Adrenal gland (tissue), 12 donors: ENCODE data around the gene FARP1. TPM values are rescaled to one million over a fixed set of nuclear protein-coding genes. Genes with fewer than 3 reads are reported as not detected.

ENCODE experiments used
- DNase-seq, 7 donors: peaks; one replicate each; pipeline ENCODE4 v3.0.0-alpha.2; 2019 to 2020
- H3K27ac ChIP-seq, 5 donors: fragments of 200-600 bp; sonication (generic) in 4 of 5; 1 replicate in 3 of 5; 2 replicates in 2 of 5; pipeline versions ENCODE4 v1.5.1 to v1.8.0; 2016 to 2020; ENCODE audit warnings: mild to moderate bottlenecking in 1 of 5
- H3K27me3 ChIP-seq: fragments of 200-600 bp; 2 replicates; pipeline ENCODE4 v1.8.0; 2021
- H3K36me3 ChIP-seq, 2 donors: fragments of 200-600 bp; replicated peaks in 1 of 2; 1 replicate in 1 of 2; 2 replicates in 1 of 2; pipeline versions ENCODE4 v1.5.1 to v1.8.0; 2018 to 2022
- H3K4me1 ChIP-seq, 2 donors: fragments of 200-600 bp; replicated peaks in 1 of 2; 1 replicate in 1 of 2; 2 replicates in 1 of 2; pipeline versions ENCODE4 v1.5.1 to v1.8.0; 2018 to 2021
- H3K4me3 ChIP-seq, 4 donors: fragments of 200-600 bp; sonication (generic) in 3 of 4; one replicate each; pipeline ENCODE4 v1.5.1; 2016 to 2018
- H3K9me3 ChIP-seq, 3 donors: fragments of 200-600 bp; sonication (generic) in 1 of 3; replicated peaks in 1 of 3; 1 replicate in 2 of 3; 2 replicates in 1 of 3; pipeline versions ENCODE4 v1.5.1 to v1.8.0; 2016 to 2021
- CTCF ChIP-seq, 6 experiments: fragments of 450-650 bp in 4 of 6; fragments of 200-600 bp in 2 of 6; sonication (generic) in 1 of 6; IDR thresholded peaks; 1 replicate in 5 of 6; 2 replicates in 1 of 6; pipeline versions ENCODE4 v1.5.1 to v1.8.0; 2016 to 2021; ENCODE audit warnings: antibody characterized with exemption in 6 of 6, mild to moderate bottlenecking in 2 of 6, moderate library complexity in 1 of 6
- POLR2A ChIP-seq, 2 donors: fragments of 450-650 bp; IDR thresholded peaks; one replicate each; pipeline ENCODE4 v1.6.1; 2017; ENCODE audit warnings: antibody characterized with exemption in 2 of 2, mild to moderate bottlenecking in 2 of 2, moderate library complexity in 1 of 2
- WGBS, 4 donors: extraction: QIAGEN DNeasy Blood & Tissue Kit in 2 of 4; methylation state at CpG; one replicate each; pipeline versions ENCODE4 v1.1.5 to v1.1.7; 2013 to 2017; 5-methylcytosine and 5-hydroxymethylcytosine counted together
- intact Hi-C, 2 donors: fragments of 100-400 bp; cut with DNase I; formaldehyde crosslinking; loops; one replicate each; pipeline versions ENCODE4 v1.14.1 to v1.15.0; 2022 to 2023
- polyA plus RNA-seq, 3 donors: library from polyadenylated mRNA; stranded (reverse); fragments of 200-250 nt in 2 of 3; fragments of 350-450 nt in 1 of 3; fragmentation: Illumina TruSeq in 1 of 3; extraction: RNeasy Lipid Tissue Mini Kit (QIAGEN cat#74804) in 1 of 3; gene quantifications; one replicate each; pipeline ENCODE4 v1.2.3, GENCODE V29; 2013 to 2014
- total RNA-seq, 9 donors: library from RNA; depleted of rRNA in 4 of 9; stranded (reverse); fragments of >200 nt in 4 of 9; fragments of 120-200 nt in 1 of 9; fragmentation: NEBNext Ultra II Directional in 1 of 9; extraction: Animal tissue kit (Norgen Biotek cat#: 25700) in 1 of 9; gene quantifications; one replicate each; pipeline versions ENCODE4 v1.1.0 to v1.2.4, GENCODE V29; 2013 to 2023
- donor health status: healthy with polysubstance abuse.
- donor health status: Bipolar disorder and iron deficiency.
- donor health status: DM: yes; HTN: yes; CAD: no.
- donor health status: DM: no; HTN: no; CAD: no.
- donor health status: DM: no; HTN: no; CAD: no.
- donor health status: DM: yes; HTN: yes; CAD: no.

FARP1 gene
- total and polyA plus RNA-seq, 12 donors = 27.1 to 304 (median 71.6) TPM

DNA sequence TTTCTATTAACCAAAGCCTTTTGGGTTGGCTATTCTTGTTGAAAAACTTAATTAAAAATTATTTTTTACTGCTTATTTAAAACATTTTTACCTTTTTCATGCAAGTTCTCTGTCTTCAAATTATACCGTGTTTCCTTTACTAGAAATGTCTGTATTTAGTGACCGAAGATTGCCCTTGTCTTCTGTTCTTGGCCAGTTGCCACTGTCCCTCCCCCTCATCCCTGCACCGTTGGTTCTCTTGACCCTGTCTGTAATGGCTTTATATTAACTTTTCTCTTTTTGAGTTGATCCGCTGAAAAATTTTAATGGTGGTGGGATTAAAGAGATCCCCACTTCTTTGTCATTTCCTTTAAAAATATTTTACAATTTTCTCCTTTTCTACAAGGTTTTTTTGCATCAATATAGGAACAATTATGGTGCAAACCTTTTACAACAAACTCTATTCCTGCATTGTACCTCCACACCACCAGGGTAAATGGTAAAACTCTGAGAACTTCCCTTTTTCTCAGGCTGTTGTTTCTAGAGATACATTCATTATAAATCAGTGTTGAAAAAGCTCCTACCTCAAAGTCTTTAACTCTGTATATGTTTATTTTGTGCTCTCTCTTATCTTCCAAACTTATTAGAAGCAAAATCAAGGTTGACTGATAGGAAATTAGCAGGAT, 47.1 kb downstream of the FARP1 start:
- Histone ChIP-seq H3K36me3 (no peaks in the 10 kb centered on the region), H3K27me3 (no peaks in the 10 kb centered on the region), H3K4me3 (no peak overlapping the region), H3K27ac (peak overlapping the region in 2 of 5 donors; percentile 2 to 35), H3K9me3 (no peaks in the 10 kb centered on the region), H3K4me1 (peaks cover 27 to 42% of the 10 kb centered on the region in 2 donors)
- intact Hi-C loops = no loop called here
- DNase-seq = peak in 5 of 7 donors; percentile 52 to 78 (median 69)
- peak in 2 of 6 experiments; percentile 22 for TF ChIP-seq CTCF (IDR thresholded peaks at IDR 0.05)
- no peak for TF ChIP-seq POLR2A (IDR thresholded peaks at IDR 0.05)
- 13 to 20% (median 17%) methylated on average over 4 of the region's 4 CpGs for WGBS, 4 donors

- DNase-seq = peak in 1 of 7 donors; percentile 47
- Histone ChIP-seq H3K36me3 (no peaks in the 10 kb centered on the region), H3K4me3 (peak overlapping the region in 1 of 4 donors; percentile 21), H3K9me3 (no peaks in the 10 kb centered on the region), H3K27ac (peak overlapping the region in 4 of 5 donors; percentile 26 to 67 (median 32)), H3K4me1 (peaks cover 27 to 42% of the 10 kb centered on the region in 2 donors), H3K27me3 (no peaks in the 10 kb centered on the region)
- intact Hi-C loops = no loop called here
- WGBS, 4 donors = 32 to 56% (median 50%) methylated on average over 6 to 11 of the region's 11 CpGs
- TF ChIP-seq CTCF (IDR thresholded peaks at IDR 0.05) (no peak), POLR2A (IDR thresholded peaks at IDR 0.05) (no peak)
Observed at GRCh38 chr13:98190889-98191444, 48.1 kb downstream of the FARP1 start.

DNA sequence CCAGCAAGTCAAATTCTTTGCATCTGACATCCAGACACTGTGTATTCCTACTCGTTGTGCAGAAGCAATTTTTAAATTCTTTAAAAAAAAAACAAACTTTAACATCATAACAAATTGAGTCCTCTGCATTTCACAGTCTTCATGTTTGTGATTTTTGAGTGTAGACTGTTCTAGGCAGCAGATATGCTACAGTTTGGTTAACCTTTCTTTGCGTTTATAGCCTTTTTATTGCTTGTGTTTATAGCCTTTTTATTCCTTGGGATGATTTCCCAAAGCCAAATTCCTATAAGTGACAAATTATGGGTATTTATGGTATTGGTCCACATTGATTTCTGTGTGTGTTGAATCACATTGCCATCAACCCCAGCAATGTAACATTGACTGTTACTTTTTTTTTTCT, 49.1 kb downstream of the FARP1 start:
- no peaks in the 10 kb centered on the region for H3K9me3 ChIP-seq
- intact Hi-C loops = no loop called here
- TF ChIP-seq POLR2A (IDR thresholded peaks at IDR 0.05) (no peak), CTCF (IDR thresholded peaks at IDR 0.05) (no peak)
- H3K4me3 ChIP-seq = no peak overlapping the region
- no peaks in the 10 kb centered on the region for H3K27me3 ChIP-seq
- WGBS, 4 donors = 71 to 80% (median 76%) methylated on average over 2 of the region's 2 CpGs
- H3K27ac ChIP-seq = no peak overlapping the region
- no peak for DNase-seq
- no peaks in the 10 kb centered on the region for H3K36me3 ChIP-seq
- H3K4me1 ChIP-seq = peaks cover 27 to 50% of the 10 kb centered on the region in 2 donors

GRCh38 chr13:98195054-98195791, 52.3 kb downstream of the FARP1 start:
- Histone ChIP-seq H3K4me1 (peaks cover 10 to 27% of the 10 kb centered on the region in 2 donors), H3K4me3 (no peak overlapping the region), H3K27me3 (no peaks in the 10 kb centered on the region), H3K36me3 (no peaks in the 10 kb centered on the region), H3K27ac (no peak overlapping the region), H3K9me3 (no peaks in the 10 kb centered on the region)
- DNase-seq = no peak
- WGBS, 4 donors = 75 to 91% (median 81%) methylated on average over 9 to 10 of the region's 10 CpGs
- TF ChIP-seq CTCF (IDR thresholded peaks at IDR 0.05) = no peak
- TF ChIP-seq POLR2A (IDR thresholded peaks at IDR 0.05) = no peak
- intact Hi-C loops = no loop called here
